Mammary epithelial cell (primary cell): ENCODE data around the gene RNU6-1.

ENCODE experiments used
- EZH2 ChIP-seq: IDR thresholded peaks from 2 replicates; pipeline ENCODE4 v1.6.1; 2012; ENCODE audit warnings: low read length, inconsistent platforms, borderline replicate concordance
- TF ChIP-seq, protein P1 (sequence below), 2 donors: IDR thresholded peaks in 1 of 2; conservative IDR thresholded peaks in 1 of 2; 2 replicates each; pipeline ENCODE4 v1.5.1; 2011 to 2012; ENCODE audit warnings: inconsistent platforms in 2 of 2, low read length in 2 of 2, mild to moderate bottlenecking in 2 of 2, control low read depth in 1 of 2, low read depth in 1 of 2; ENCODE audit not compliant: insufficient read depth in 1 of 2; ENCODE audit errors: extremely low read depth in 1 of 2

DNA sequence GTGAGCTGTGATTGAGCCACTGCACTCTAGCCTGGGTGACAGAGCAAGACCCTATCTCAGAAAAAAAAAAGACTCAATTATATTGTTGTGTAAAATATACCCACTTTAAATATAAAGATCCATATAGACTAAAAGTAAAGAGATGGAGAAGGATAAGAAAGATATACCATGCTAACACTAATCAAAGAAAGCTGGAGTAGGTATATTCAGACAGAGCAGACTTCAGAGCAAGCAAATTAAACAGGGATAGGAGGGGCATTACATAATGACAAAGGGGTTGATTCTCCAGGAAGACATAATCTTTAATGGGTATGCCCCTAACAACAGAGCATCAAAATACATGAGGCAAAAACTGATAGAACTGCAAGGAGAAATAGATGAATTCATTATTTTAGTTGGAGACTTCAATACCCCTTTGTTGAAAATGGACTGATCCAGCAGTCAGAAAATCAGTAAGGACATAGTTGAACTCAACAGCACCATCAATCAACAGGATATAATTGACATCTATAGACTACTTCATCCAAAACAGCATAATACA, 31.1 kb upstream of the RNU6-1 start:
- TF ChIP-seq, protein P1, sequence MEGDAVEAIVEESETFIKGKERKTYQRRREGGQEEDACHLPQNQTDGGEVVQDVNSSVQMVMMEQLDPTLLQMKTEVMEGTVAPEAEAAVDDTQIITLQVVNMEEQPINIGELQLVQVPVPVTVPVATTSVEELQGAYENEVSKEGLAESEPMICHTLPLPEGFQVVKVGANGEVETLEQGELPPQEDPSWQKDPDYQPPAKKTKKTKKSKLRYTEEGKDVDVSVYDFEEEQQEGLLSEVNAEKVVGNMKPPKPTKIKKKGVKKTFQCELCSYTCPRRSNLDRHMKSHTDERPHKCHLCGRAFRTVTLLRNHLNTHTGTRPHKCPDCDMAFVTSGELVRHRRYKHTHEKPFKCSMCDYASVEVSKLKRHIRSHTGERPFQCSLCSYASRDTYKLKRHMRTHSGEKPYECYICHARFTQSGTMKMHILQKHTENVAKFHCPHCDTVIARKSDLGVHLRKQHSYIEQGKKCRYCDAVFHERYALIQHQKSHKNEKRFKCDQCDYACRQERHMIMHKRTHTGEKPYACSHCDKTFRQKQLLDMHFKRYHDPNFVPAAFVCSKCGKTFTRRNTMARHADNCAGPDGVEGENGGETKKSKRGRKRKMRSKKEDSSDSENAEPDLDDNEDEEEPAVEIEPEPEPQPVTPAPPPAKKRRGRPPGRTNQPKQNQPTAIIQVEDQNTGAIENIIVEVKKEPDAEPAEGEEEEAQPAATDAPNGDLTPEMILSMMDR (conservative IDR thresholded peaks at IDR 0.05 in 1 of 2, IDR thresholded peaks at IDR 0.05 in 1 of 2; ENCODE audit: extremely low read depth in 1 of 2, insufficient read depth in 1 of 2, low read depth in 1 of 2, low read length in 2 of 2) = no peak
- no peak for TF ChIP-seq EZH2
